IMR-90 (cell line): Measurements from ENCODE around the gene DNTTIP2. TPM values are rescaled to one million over a fixed set of nuclear protein-coding genes. Genes with fewer than 3 reads are reported as not detected.

Experiments used
- ATAC-seq: fragments of 200-7000 bp; cut with Tn5 transposase; 2 replicates; pipeline ENCODE4 v1.9.1; 2020; ENCODE audit warnings: low read depth, mild to moderate bottlenecking, moderate library complexity
- BruUV-seq: library from RNA; stranded (reverse); fragments of 400-500 nt; replicated peaks from 2 replicates; lab custom pipeline; 2021; lab: Mats Ljungman, UMichigan
- CTCF ChIA-PET: fragments of 300-600 bp; formaldehyde crosslinking; extraction: SDS; loops from one replicate; lab custom pipeline; 2021; ENCODE audit warnings: antibody characterized with exemption; lab: Yijun Ruan, JAX
- POLR2A ChIA-PET: fragments of 300-600 bp; sonication (Branson Sonifier 250); formaldehyde crosslinking; loops from one replicate; lab custom pipeline; 2022; ENCODE audit warnings: antibody characterized with exemption; ENCODE audit not compliant: unreplicated experiment; lab: Charles Lee
- DNase-seq: peaks from one replicate; pipeline ENCODE4 v3.0.0; 2013
- H2AFZ ChIP-seq: replicated peaks from 2 replicates; pipeline ENCODE3; 2013; ENCODE audit warnings: low read length, mild to moderate bottlenecking; ENCODE audit not compliant: poor library complexity
- H2AK5ac ChIP-seq: 2 replicates; pipeline ENCODE4 v1.6.1; 2013; ENCODE audit warnings: low read depth, low read length, inconsistent platforms
- H2AK9ac ChIP-seq: replicated peaks from 2 replicates; pipeline ENCODE3; 2013; ENCODE audit warnings: mild to moderate bottlenecking, low read depth, low read length, moderate library complexity; ENCODE audit not compliant: poor library complexity
- H2BK120ac ChIP-seq: 2 replicates; pipeline ENCODE4 v1.6.1; 2013; ENCODE audit warnings: low read depth, low read length, inconsistent platforms
- H2BK15ac ChIP-seq: 3 replicates; pipeline ENCODE4 v1.6.1; 2013; ENCODE audit warnings: low read depth, low read length, inconsistent platforms
- H2BK20ac ChIP-seq: 2 replicates; pipeline ENCODE4 v1.6.1; 2013; ENCODE audit warnings: low read depth, mild to moderate bottlenecking, inconsistent platforms, low read length, moderate library complexity
- H2BK5ac ChIP-seq: 2 replicates; pipeline ENCODE4 v1.6.1; 2013; ENCODE audit warnings: mild to moderate bottlenecking, low read depth, low read length, inconsistent platforms; ENCODE audit not compliant: poor library complexity, severe bottlenecking
- H3K14ac ChIP-seq: replicated peaks from 2 replicates; pipeline ENCODE4 v1.6.1; 2013; ENCODE audit warnings: low read depth, low read length, inconsistent platforms
- H3K18ac ChIP-seq: 2 replicates; pipeline ENCODE4 v1.6.1; 2013; ENCODE audit warnings: low read depth, low read length, control low read depth
- H3K23ac ChIP-seq: 2 replicates; pipeline ENCODE4 v1.6.1; 2013; ENCODE audit warnings: low read depth, low read length, inconsistent platforms
- H3K27ac ChIP-seq: 2 replicates; pipeline ENCODE4 v1.5.1; 2013; ENCODE audit warnings: mild to moderate bottlenecking, control low read depth, low read length; ENCODE audit not compliant: insufficient read depth
- H3K27me3 ChIP-seq: 2 replicates; pipeline ENCODE4 v1.6.1; 2013; ENCODE audit warnings: low read length; ENCODE audit not compliant: control insufficient read depth, insufficient read depth
- H3K36me3 ChIP-seq: 2 replicates; pipeline ENCODE4 v1.6.1; 2013; ENCODE audit warnings: low read length, mixed read lengths; ENCODE audit not compliant: control insufficient read depth, insufficient read depth
- H3K4ac ChIP-seq: 2 replicates; pipeline ENCODE4 v1.6.1; 2013; ENCODE audit warnings: low read depth, low read length, inconsistent platforms
- H3K4me1 ChIP-seq: 2 replicates; pipeline ENCODE4 v1.6.1; 2013; ENCODE audit warnings: low read length, mixed read lengths; ENCODE audit not compliant: control insufficient read depth, insufficient read depth
- H3K4me2 ChIP-seq: 2 replicates; pipeline ENCODE4 v1.6.1; 2013; ENCODE audit warnings: low read depth, mild to moderate bottlenecking, control low read depth, low read length, moderate library complexity
- H3K4me3 ChIP-seq: 2 replicates; pipeline ENCODE4 v1.5.1; 2013; ENCODE audit warnings: low read depth, mild to moderate bottlenecking, control low read depth, low read length, moderate library complexity; ENCODE audit not compliant: insufficient read depth
- H3K56ac ChIP-seq: 2 replicates; pipeline ENCODE4 v1.6.1; 2013; ENCODE audit warnings: low read length, inconsistent platforms; ENCODE audit not compliant: insufficient read depth; ENCODE audit errors: extremely low read depth
- H3K79me1 ChIP-seq, 2 experiments: 2 replicates each; pipeline ENCODE4 v1.6.1; 2013; ENCODE audit warnings: low read length in 2 of 2, inconsistent platforms in 1 of 2, low read depth in 1 of 2
- H3K9ac ChIP-seq: 2 replicates; pipeline ENCODE4 v1.6.1; 2013; ENCODE audit warnings: low read depth, low read length, control low read depth
- H3K9me1 ChIP-seq: 2 replicates; pipeline ENCODE4 v1.6.1; 2013; ENCODE audit warnings: low read length, inconsistent platforms; ENCODE audit not compliant: insufficient read depth
- H3K9me3 ChIP-seq: 2 replicates; pipeline ENCODE4 v1.6.1; 2013; ENCODE audit warnings: low read length; ENCODE audit not compliant: control insufficient read depth, insufficient read depth
- H4K20me1 ChIP-seq: 2 replicates; pipeline ENCODE4 v1.6.1; 2013; ENCODE audit warnings: low read length, inconsistent platforms; ENCODE audit not compliant: insufficient read depth
- H4K5ac ChIP-seq: 2 replicates; pipeline ENCODE4 v1.6.1; 2013; ENCODE audit warnings: mild to moderate bottlenecking, low read depth, low read length, control low read depth
- H4K8ac ChIP-seq, 2 experiments: 2 replicates each; pipeline ENCODE4 v1.6.1; 2013; ENCODE audit warnings: low read depth in 2 of 2, low read length in 2 of 2, control low read depth in 1 of 2, inconsistent platforms in 1 of 2
- H4K91ac ChIP-seq: 2 replicates; pipeline ENCODE4 v1.6.1; 2013; ENCODE audit warnings: low read depth, low read length, inconsistent platforms; ENCODE audit not compliant: insufficient read depth
- CEBPB ChIP-seq: IDR thresholded peaks from 2 replicates; pipeline ENCODE4 v1.6.1; 2012; ENCODE audit warnings: low read depth, low read length, improper control_type of control experiment
- CTCF ChIP-seq: conservative IDR thresholded peaks from 2 replicates; pipeline ENCODE4 v1.5.1; 2012; ENCODE audit warnings: mild to moderate bottlenecking, low read depth, low read length, improper control_type of control experiment
- FOS ChIP-seq: fragments of 150-350 bp; IDR thresholded peaks from 2 replicates; pipeline ENCODE4 v1.6.1; 2016; ENCODE audit warnings: low read depth, low read length
- MAFK ChIP-seq: IDR thresholded peaks from 2 replicates; pipeline ENCODE4 v1.6.1; 2012; ENCODE audit warnings: low read depth, low read length, improper control_type of control experiment
- MXI1 ChIP-seq: IDR thresholded peaks from 2 replicates; pipeline ENCODE4 v1.6.1; 2012; ENCODE audit warnings: low read depth, mild to moderate bottlenecking, low read length, moderate library complexity, borderline replicate concordance
- RAD21 ChIP-seq: IDR thresholded peaks from 2 replicates; pipeline ENCODE4 v1.6.1; 2012; ENCODE audit warnings: low read length, improper control_type of control experiment
- RCOR1 ChIP-seq: IDR thresholded peaks from 2 replicates; pipeline ENCODE4 v1.6.1; 2012; ENCODE audit warnings: mild to moderate bottlenecking, low read length, improper control_type of control experiment; ENCODE audit not compliant: insufficient replicate concordance
- RFX5 ChIP-seq: IDR thresholded peaks from 2 replicates; pipeline ENCODE4 v1.8.0; 2012; ENCODE audit warnings: low read depth, mild to moderate bottlenecking, low read length, moderate library complexity
- WGBS, 2 experiments: methylation state at CpG; one replicate each; pipeline versions ENCODE4 v1.1.5 to v1.1.7; 2013; ENCODE audit warnings: missing lambda C conversion rate in 2 of 2; ENCODE audit not compliant: insufficient read length in 1 of 2; ENCODE audit errors: extremely low coverage in 2 of 2; 5-methylcytosine and 5-hydroxymethylcytosine counted together
- dilution Hi-C: fragments of 300-500 bp; cut with HindIII; formaldehyde crosslinking; loops from one replicate; pipeline ENCODE4 v1.14.3; 2018; ENCODE audit warnings: low sequenced_read_pairs; ENCODE audit not compliant: unreplicated experiment
- in situ Hi-C: fragments of 300-500 bp; cut with MboI; formaldehyde crosslinking; loops from 3 replicates; pipeline ENCODE4 v1.14.3; 2019; ENCODE audit warnings: low sequenced_read_pairs, inconsistent platforms, mixed read lengths
- intact Hi-C: fragments of 100-400 bp; cut with micrococcal nuclease; formaldehyde crosslinking; loops from 2 replicates; pipeline ENCODE4 v1.10.0; 2022
- polyA plus RNA-seq, 3 experiments: library from polyadenylated mRNA; depleted of rRNA; stranded (reverse); fragments of >200 nt; gene quantifications; 2 replicates each; pipeline ENCODE4 v1.2.3, GENCODE V29; 2012; ENCODE audit warnings: low replicate concordance in 1 of 3
- total RNA-seq: library from RNA; depleted of rRNA; stranded (reverse); fragments of >200 nt; gene quantifications from 2 replicates; pipeline ENCODE4 v1.2.3, GENCODE V29; 2012
- TF ChIP-seq, protein P1 (sequence below): fragments of 150-350 bp; IDR thresholded peaks from 2 replicates; pipeline ENCODE4 v1.6.1; 2016; ENCODE audit warnings: low read depth, mild to moderate bottlenecking, low read length, moderate library complexity, borderline replicate concordance

The DNTTIP2 gene
- total and polyA plus RNA-seq, 2 of the 4 experiments (the other 2 are of a cell fraction) = 14.2 to 24.4 TPM

DNA sequence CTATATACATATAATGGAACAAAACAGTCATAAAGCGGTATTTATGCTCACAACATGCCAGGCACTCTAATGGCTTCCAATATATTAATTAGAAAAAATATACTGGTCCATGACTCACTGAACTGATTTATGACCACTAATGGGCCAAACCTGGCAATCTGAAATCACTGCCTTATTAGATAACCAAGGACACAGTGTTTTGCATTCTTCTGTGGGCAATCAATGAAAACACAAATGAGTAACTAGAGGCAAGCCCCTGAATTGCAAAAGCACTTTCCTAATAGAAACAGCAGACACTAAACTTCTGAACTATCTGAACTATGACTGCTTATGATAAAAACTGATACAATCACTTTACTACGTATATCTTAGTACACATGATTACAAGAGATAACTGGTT, 26.7 kb upstream of the DNTTIP2 start:
- Histone ChIP-seq H3K23ac (no peak overlapping the region), H2BK15ac (no peak overlapping the region), H3K79me1 (peaks cover 10 to 60% of the 10 kb centered on the region in 2 experiments; a peak in 3 of 4 replicates), H3K9me1 (peaks cover 3% of the 10 kb centered on the region; the same call in 1 of the 2 replicates), H3K4me2 (peak overlapping the region; percentile 20), H2BK5ac (no peak overlapping the region), H3K14ac (no peak overlapping the region), H3K27ac (no peak overlapping the region), H2BK20ac (no peak overlapping the region), H3K18ac (no peak overlapping the region), H4K5ac (no peak overlapping the region), H2AFZ (no peak overlapping the region), H4K20me1 (peaks cover 47% of the 10 kb centered on the region; the same call in 1 of the 2 replicates), H3K4me3 (no peak overlapping the region), H3K4me1 (peaks cover 4% of the 10 kb centered on the region), H2AK5ac (no peak overlapping the region), H4K8ac (no peak overlapping the region), H3K9me3 (no peaks in the 10 kb centered on the region), H3K27me3 (no peaks in the 10 kb centered on the region), H2BK120ac (no peak overlapping the region), H4K91ac (no peak overlapping the region), H3K56ac (no peak overlapping the region), H3K36me3 (peaks cover 4% of the 10 kb centered on the region), H2AK9ac (no peak overlapping the region), H3K9ac (no peak overlapping the region), H3K4ac (no peak overlapping the region)
- intact Hi-C loops (loop anchor here (10.0 kb wide), 2 partner anchors 329 to 899 kb away; partner anchors contain the start of gene ARHGAP29), dilution Hi-C loops (no loop called here), in situ Hi-C loops (no loop called here)
- no TSS peak for BruUV-seq
- POLR2A ChIA-PET = no interaction called here
- no CpG with 5 or more reads among the region's 2 CpGs for WGBS, 2 experiments
- DNase-seq (peak; percentile 62), ATAC-seq (no peak)
- no peak for TF ChIP-seq RAD21
- no peak for TF ChIP-seq MAFK
- TF ChIP-seq CEBPB = peak; percentile 73
- no peak for TF ChIP-seq CTCF
- TF ChIP-seq, protein P1, sequence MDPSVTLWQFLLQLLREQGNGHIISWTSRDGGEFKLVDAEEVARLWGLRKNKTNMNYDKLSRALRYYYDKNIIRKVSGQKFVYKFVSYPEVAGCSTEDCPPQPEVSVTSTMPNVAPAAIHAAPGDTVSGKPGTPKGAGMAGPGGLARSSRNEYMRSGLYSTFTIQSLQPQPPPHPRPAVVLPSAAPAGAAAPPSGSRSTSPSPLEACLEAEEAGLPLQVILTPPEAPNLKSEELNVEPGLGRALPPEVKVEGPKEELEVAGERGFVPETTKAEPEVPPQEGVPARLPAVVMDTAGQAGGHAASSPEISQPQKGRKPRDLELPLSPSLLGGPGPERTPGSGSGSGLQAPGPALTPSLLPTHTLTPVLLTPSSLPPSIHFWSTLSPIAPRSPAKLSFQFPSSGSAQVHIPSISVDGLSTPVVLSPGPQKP = no peak
- TF ChIP-seq FOS = peak; percentile 34; the same call in 1 of the 2 replicates
- TF ChIP-seq MXI1 = no peak
- no peak for TF ChIP-seq RFX5
- TF ChIP-seq RCOR1 = no peak
- CTCF ChIA-PET = no interaction called here
